GM21447 (cell line): ENCODE measurements around the gene DOCK10.
A peak's percentile ranks its signal among the peaks of the same experiment; 100 is the strongest.
"Not testable (repeated sequence)": the region's sequence is repeated elsewhere in the genome, so short reads cannot be mapped to it uniquely, and the experiment has no call there.

ENCODE experiments used
- ATAC-seq: cut with Tn5 transposase; IDR thresholded peaks from one replicate; pipeline ENCODE4 v1.9.1; 2021; ENCODE audit not compliant: unreplicated experiment

DOCK10 gene

DNA sequence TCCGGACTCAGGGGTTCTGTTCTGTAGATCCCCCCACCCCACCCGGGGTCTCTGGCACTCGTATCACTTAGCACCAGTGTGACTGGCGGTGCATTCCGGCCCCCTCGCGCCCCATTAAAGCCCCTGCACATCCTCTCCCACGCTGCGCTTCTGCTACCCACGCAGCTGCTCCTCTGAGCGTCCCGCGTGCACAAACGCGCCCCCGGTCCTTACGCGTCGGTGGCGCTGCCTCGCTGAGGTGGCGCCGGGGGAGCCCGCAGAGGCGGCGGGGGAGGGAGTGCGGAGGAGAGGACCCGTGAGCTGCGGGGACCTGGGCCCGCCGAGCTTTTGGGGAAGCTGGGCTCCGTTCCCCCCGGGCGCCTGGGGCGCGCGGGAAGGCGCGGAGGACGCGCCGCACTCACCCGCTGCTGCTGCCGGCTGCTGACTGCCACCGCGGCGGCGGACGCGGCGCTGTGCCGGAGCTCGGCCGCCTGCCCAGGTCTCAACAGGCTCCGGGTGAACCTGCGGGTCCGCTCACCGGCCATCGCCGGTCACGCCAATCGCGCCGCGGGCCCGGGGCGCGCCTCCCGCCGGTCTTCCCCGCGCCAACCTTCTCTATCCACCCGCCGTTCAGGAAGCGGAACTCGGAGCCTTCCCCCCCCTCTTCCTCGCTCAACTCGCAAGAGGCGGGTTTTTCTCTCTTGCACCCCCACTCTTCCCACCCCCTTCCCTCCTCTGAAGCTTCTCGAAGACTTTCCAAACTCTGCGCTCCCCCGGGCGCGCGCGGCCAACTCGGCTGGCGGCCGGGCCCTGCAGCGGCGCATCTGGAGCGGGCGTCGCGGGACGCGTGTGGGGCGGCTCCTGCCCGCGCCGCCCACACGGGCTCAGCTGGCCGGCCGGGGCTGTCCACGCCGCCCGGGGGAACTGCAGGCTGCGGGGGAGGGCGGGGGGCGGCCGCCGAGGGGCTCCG lies at the start of gene DOCK10:
Gene DOCK10, minus strand, starts transcription at position 618 of the 949 bp plus-strand sequence. Its CDS starts 94 bp downstream, at position 524.
- ATAC-seq, result peak; percentile 17

- no peak for ATAC-seq
These were observed 49.1 kb upstream of the DOCK10 start for GRCh38 chr2:225091336-225091735.

- ATAC-seq, result no peak
These were observed 48.5 kb upstream of the DOCK10 start for GRCh38 chr2:225090746-225091145.

- ATAC-seq, result no peak
These were observed 44.6 kb upstream of the DOCK10 start for GRCh38 chr2:225086915-225087314.

GRCh38 chr2:225086439-225086838 lies 44.2 kb upstream of the DOCK10 start:
- ATAC-seq, result no peak

- no peak for ATAC-seq
These were observed 41.0 kb upstream of the DOCK10 start for GRCh38 chr2:225083276-225083675.

DNA sequence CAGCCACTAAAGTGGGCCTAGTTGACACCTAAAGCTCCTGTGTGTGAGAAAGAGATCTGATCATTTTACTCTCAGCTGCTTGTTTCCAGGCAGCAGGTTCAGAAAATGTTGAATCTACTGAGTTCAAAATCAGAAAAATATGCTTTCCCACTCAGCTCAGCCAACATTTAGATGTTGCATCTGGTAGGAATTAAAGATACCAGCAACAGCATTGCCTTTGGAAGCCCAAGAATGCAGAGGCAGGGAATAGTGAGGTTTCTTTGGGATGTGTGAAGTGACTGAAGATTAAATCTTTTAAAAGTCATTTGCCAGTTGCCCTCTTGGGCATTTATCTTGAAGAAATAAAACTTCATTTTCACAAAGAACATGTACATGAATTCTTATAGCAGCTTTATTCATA lies 33.9 kb upstream of the DOCK10 start:
- no peak for ATAC-seq

DNA sequence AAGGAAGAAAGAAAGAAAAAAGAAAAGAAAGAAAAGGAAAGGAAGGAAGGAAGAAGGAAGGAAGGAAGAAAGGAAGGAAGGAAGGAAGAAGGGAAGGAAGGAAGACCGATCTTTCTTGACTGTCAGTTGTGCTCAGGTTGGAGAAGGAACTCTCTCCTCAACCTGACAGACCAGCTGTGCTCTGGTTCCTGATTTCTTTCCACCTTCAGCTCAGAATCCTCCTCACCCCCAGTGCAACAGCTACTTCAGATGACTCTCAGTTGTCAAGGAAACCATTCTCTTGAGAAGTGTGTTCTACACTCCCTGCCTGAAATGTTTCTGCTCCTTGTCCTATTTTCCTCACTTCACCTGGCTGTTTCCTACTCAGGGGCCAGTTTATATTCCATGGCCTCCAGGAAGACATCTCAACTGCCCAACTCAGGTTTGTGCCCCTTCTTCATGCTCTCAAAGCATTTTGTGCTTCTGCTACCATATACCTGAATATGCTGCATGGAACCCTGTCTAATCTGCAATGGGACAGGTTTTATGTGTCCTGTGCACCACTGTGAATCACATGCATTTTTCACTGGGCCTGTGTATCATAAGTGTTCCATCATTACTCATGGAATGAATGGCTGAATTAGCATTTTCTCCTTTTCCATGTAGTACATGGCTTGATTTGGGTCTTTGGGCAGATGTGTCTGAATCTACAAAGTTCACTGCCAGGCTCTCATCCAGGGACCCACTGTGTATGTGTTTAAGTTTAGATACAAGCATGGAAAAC lies 32.8 kb upstream of the DOCK10 start:
- no peak for ATAC-seq

DNA sequence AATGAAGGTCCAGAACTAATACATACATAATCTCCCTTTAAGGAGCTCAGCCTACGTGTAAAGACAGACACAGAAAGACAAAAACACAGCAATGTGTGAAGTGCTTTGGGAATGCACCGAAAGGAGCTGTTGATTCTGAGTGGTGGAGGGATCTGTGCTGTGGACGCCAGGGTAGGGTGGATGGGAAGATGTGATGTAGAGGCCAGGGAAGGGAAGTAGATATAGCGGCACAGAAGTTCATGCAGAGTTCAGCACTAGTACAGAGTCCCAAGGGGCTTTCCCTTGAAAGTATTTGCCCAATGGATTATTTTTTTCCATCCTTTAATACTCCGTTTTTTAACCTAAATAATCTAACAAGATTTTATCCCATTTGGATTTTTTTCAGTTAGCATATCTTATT lies 32.1 kb upstream of the DOCK10 start:
- no peak for ATAC-seq

DNA sequence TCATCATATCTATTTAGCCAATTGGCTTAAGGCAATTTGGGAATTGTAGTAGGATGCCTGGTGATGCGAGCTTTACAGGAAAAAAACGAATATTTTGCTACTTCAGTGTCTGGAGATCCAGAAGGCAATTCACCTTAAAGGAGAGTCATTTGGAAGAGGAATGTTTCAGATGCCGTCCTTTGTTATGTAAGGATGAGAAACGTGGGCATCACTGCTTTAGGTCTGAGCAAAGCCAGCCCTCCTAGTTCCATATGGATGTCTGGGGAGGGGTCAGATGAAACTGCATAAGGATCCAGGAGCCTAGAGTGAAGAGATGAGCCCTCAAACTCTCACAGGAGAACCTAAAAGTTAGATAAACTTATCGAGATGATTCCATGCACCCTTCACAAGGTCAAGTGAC lies 30.9 kb upstream of the DOCK10 start:
- ATAC-seq, result no peak

GRCh38 chr2:225072444-225072843 lies 30.2 kb upstream of the DOCK10 start:
- no peak for ATAC-seq

DNA sequence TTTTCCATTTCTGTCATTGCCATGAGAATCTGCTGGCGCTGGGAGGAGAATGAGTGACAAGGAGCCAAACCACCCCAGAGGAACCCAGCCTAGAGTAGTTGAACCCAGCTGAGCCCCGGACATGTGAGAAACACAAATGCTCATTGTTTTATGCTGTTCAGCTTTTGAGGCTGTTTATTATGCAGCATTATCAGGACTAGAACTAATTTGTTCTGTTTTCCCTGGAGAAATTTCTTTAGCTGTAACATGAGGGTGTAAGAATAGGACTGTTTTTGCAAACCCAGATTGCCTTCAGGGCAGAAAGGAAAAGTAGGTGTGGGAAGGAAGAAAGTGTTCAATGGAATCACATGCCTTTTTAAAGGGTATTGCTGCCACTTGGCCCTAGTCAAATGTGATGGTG lies 28.5 kb upstream of the DOCK10 start:
- ATAC-seq, result no peak

GRCh38 chr2:225069966-225070365 lies 27.7 kb upstream of the DOCK10 start:
- no peak for ATAC-seq

GRCh38 chr2:225069477-225069876 lies 27.2 kb upstream of the DOCK10 start:
- no peak for ATAC-seq

DNA sequence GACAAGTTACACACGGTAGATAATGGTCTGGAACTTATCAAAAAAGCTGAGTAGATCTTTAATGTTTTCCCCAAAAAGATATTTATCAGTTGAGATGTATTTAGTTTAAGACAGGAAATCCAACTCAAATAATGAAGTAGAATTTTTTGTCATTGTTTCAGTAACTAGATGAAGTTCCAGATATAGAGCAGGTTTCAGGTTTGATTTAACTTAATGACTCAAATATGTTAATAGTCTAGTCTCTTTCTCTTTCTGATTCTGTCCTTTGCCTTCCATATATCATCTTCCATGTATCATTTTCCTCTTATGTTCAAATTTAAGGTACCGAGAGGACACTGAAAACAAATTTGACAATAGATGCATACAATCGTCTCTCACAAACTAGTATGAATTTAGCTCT lies 23.6 kb upstream of the DOCK10 start:
- ATAC-seq, result no peak

GRCh38 chr2:225064928-225065327 lies 22.7 kb upstream of the DOCK10 start:
- ATAC-seq, result no peak

GRCh38 chr2:225064362-225064761 lies 22.1 kb upstream of the DOCK10 start:
- ATAC-seq, result no peak

GRCh38 chr2:225056330-225057073 lies 14.2 kb upstream of the DOCK10 start:
- no peak for ATAC-seq

- no peak for ATAC-seq
These were observed 13.4 kb upstream of the DOCK10 start for GRCh38 chr2:225055714-225056113.

DNA sequence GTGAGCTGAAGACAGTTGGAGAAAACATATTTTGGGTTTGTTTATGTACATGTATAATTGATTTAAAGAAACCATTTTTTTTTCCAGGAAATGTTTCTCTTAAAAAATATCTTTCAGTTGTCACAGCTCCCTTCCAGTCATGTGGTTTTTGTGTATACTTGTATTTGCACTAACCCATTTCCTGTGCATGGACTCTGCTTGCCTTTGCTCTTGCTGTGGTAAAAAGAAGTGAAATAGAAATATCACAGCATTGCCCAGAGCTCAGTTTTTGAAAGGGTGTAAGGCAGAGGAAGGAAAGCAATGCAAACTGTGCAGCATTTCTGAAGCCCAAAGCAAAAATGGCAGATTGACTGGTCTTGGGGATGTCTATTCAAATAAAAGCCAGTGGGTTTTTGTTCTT lies 10.4 kb upstream of the DOCK10 start:
- peak; percentile 94 for ATAC-seq

GRCh38 chr2:225047502-225047901 lies 5.2 kb upstream of the DOCK10 start:
- not testable (repeated sequence) for ATAC-seq
